Activated naive CD4-positive, alpha-beta T cell treated with anti-CD3 and anti-CD28 coated beads, Interleukin-2, amount 50 U/mL, for 24 hours (primary cell): ENCODE measurements around the gene EFNB2.

Source experiments
- H3K27ac Mint-ChIP-seq: one replicate; pipeline ENCODE4 v1.8.0; 2021; ENCODE audit warnings: mild to moderate bottlenecking, mixed read lengths
- H3K27me3 Mint-ChIP-seq: one replicate; pipeline ENCODE4 v1.8.0; 2021; ENCODE audit warnings: mixed read lengths
- H3K36me3 Mint-ChIP-seq: one replicate; pipeline ENCODE4 v1.8.0; 2021; ENCODE audit warnings: mixed read lengths
- H3K4me1 Mint-ChIP-seq: one replicate; pipeline ENCODE4 v1.8.0; 2021; ENCODE audit warnings: mixed read lengths
- H3K4me3 Mint-ChIP-seq: one replicate; pipeline ENCODE4 v1.8.0; 2021; ENCODE audit warnings: mild to moderate bottlenecking, mixed read lengths
- H3K9me3 Mint-ChIP-seq: one replicate; pipeline ENCODE4 v1.8.0; 2021; ENCODE audit warnings: mixed read lengths

Gene EFNB2

DNA sequence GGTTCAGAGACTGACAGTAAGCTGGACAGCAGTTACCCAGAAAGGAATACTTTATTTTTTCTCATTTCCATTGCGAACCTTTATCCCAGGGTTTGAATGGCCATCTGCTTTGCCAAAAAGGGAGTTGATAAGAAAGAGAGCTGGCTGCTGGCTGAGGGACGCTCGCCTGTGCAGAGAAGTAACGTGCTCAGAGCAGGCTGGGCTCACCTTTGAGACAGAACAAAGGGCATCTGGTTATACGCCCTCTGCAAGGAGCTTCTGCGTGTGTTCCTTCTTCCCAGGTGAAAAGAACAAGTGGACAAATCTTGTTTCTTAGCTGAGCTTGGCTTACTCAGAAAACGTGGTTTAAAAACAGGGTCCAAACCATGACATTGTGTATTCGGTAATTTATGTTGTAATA, 47.4 kb downstream of the EFNB2 start:
- no peak overlapping the region for H3K4me3 Mint-ChIP-seq
- no peaks in the 10 kb centered on the region for H3K36me3 Mint-ChIP-seq
- H3K27me3 Mint-ChIP-seq, result peaks cover 39% of the 10 kb centered on the region
- H3K27ac Mint-ChIP-seq, result no peak overlapping the region
- peaks cover 17% of the 10 kb centered on the region for H3K4me1 Mint-ChIP-seq
- H3K9me3 Mint-ChIP-seq, result no peaks in the 10 kb centered on the region

DNA sequence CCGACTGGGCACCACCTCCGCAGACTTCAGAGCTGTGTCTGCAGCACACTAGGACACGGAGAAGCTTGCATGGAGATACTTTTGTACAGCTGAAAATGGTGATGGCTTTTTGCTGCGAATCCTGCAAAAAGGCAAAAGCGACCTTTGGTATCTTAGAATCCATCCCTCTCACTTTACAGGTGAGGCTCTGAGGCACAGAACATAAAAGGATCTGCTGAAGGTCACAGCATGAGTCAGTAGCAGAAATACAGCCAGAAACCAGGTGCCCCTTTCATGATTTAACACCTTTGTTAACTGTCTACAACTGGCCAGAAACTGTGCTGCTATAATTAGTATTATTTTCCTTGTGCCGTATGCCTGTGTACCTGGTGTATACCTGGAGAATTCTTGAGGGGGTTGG, 48.3 kb downstream of the EFNB2 start:
- no peaks in the 10 kb centered on the region for H3K36me3 Mint-ChIP-seq
- peaks cover 39% of the 10 kb centered on the region for H3K27me3 Mint-ChIP-seq
- H3K9me3 Mint-ChIP-seq, result peaks cover 5% of the 10 kb centered on the region
- no peak overlapping the region for H3K27ac Mint-ChIP-seq
- peaks cover 15% of the 10 kb centered on the region for H3K4me1 Mint-ChIP-seq
- H3K4me3 Mint-ChIP-seq, result no peak overlapping the region

DNA sequence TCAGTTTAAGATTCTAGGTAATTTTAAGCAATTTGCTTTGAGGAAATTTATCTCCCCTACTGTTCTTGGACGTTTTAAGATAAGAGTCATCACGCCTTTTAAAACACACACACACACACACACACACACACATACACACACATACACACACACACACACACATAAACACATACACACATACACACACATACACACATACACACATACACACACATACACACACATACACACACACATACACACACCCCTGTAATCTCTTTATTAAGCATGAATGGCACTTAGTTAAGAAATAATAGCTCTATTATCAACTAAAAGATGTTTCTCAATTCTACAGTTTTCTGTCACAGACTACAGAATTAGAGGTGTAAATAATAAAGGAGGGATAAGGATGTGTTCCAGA, 49.2 kb downstream of the EFNB2 start:
- Mint-ChIP-seq H3K4me3 (no peak overlapping the region), H3K27me3 (peaks cover 34% of the 10 kb centered on the region)

DNA sequence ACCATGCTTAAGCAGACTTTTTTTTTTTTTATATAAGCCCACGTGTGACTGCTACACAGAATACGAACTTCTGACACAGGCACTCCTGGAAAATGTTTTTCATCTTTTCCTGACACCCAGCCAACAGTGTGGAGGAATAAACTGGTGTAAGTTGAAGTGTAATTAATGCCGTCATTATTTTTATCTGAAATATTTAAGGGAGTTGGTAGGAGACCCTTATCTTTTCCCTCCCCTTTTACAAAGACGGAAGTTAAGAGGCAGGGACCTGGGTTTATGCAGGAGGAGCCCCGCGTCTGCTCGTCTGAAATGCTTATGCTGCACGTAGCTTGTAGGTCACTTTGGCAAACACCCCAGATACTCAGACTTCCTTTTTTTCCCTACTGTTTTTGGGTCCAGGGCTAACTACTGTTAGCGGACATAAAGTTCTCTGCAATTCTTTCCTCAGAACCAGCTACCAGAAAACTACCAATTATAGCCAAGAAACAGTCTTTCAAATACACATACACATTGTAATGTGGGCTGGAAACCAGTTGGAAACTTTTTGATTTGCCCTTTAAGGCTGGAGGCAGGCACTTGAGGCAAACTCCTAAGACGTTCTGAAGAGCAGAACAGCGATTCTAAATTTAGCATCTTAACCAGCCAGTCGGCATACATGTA, 50.8 kb downstream of the EFNB2 start:
- Mint-ChIP-seq H3K9me3 (peaks cover 6% of the 10 kb centered on the region), H3K36me3 (no peaks in the 10 kb centered on the region), H3K27ac (no peak overlapping the region), H3K4me3 (no peak overlapping the region), H3K4me1 (no peaks in the 10 kb centered on the region), H3K27me3 (peaks cover 32% of the 10 kb centered on the region)

More for the DNA sequence above, 49.2 kb downstream of the EFNB2 start:
- H3K36me3 Mint-ChIP-seq, result no peaks in the 10 kb centered on the region
- H3K27ac Mint-ChIP-seq, result no peak overlapping the region
- H3K4me1 Mint-ChIP-seq, result peaks cover 7% of the 10 kb centered on the region
- H3K9me3 Mint-ChIP-seq, result peaks cover 6% of the 10 kb centered on the region

DNA sequence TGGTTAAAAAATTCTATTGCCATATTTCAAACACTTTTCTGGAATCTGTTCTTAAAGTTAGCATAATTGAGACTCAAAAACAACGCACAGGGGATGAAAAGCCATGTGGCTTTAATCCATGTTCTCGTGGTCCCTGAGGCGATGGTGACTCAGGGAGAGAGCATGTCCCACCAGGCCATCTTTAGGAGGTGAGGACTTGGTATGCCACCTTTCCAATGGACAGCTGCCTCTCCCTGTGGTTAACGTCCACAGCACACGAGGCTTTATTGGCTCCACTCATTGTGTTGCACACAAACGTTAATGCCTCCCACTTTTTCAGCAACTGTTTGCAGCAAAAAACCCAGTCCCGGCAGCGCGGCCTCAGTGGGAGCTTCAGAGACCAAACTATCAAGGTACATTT, 51.4 kb downstream of the EFNB2 start:
- Mint-ChIP-seq H3K27ac (no peak overlapping the region), H3K36me3 (no peaks in the 10 kb centered on the region), H3K4me3 (no peak overlapping the region), H3K9me3 (peaks cover 6% of the 10 kb centered on the region), H3K27me3 (peaks cover 28% of the 10 kb centered on the region), H3K4me1 (no peaks in the 10 kb centered on the region)

DNA sequence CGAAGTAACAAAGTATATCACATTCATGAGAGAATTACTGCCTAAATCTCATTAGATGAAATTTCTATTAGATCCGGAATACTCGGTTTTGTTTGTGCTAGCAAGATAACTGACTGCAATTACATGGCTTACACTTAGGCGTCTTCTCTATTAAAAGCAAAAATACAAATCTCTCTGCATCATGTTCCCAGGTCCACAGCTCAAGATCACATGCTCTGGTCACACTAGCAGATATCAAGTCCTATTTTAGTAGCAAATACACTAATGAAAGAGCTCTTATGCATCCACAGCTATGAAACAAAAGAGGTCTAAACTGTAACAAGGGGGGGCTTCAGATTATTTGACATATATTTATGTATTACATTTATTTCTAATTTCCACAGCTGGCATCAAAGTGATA, 53.5 kb downstream of the EFNB2 start:
- H3K9me3 Mint-ChIP-seq, result peaks cover 6% of the 10 kb centered on the region
- no peaks in the 10 kb centered on the region for H3K4me1 Mint-ChIP-seq
- H3K4me3 Mint-ChIP-seq, result no peak overlapping the region
- H3K27ac Mint-ChIP-seq, result no peak overlapping the region
- no peaks in the 10 kb centered on the region for H3K36me3 Mint-ChIP-seq
- peaks cover 21% of the 10 kb centered on the region for H3K27me3 Mint-ChIP-seq

DNA sequence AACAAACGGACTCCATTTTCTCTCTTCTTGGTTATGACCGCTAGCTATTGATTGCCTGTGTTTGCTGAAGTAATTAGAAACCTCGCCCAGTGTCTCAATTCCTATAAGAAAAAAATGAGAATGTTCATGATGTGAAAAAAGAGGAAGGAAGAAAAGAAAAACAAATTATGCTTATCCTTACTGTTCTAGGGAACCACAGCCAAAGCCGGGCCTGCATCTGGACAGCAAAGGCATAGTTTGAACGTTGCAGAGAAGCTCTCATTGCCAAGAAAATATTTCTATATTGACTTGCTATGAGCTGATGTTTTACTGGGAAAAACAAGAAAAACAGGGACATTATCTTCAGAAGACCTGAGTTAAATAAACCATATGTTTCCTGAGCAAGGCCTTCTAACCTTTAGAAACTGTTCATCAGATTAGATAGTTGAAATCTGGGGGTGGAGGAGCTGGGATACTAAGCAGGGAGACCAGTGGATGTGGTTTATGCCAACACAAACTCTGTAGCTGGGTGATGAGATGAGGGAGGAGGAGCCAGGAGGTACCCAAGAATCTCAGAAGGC, 55.0 kb downstream of the EFNB2 start:
- Mint-ChIP-seq H3K4me3 (no peak overlapping the region), H3K27me3 (peaks cover 16% of the 10 kb centered on the region), H3K27ac (no peak overlapping the region), H3K36me3 (no peaks in the 10 kb centered on the region), H3K9me3 (peaks cover 6% of the 10 kb centered on the region), H3K4me1 (no peaks in the 10 kb centered on the region)

DNA sequence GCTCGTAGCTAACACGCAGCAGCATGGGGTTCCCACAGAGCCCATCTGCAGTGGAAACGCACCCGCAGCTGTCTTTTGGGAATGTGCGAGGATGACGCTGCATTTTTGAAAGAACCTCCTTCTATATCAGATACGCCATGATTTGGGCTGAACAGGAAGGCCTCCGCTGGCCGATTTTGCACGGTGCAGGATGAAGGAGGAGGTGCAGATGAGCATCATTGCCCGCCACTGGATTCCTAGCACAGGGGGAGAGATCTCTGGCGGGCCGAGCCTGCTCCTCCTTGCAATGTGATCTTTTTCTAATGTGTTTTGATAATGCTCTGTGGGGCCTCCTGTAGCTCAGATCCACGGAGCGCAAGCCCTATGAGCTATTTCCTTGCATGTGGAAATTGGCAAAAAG, 55.5 kb downstream of the EFNB2 start:
- no peak overlapping the region for H3K27ac Mint-ChIP-seq
- H3K36me3 Mint-ChIP-seq, result no peaks in the 10 kb centered on the region
- peaks cover 14% of the 10 kb centered on the region for H3K27me3 Mint-ChIP-seq
- H3K4me1 Mint-ChIP-seq, result no peaks in the 10 kb centered on the region
- H3K9me3 Mint-ChIP-seq, result peaks cover 6% of the 10 kb centered on the region
- H3K4me3 Mint-ChIP-seq, result no peak overlapping the region

DNA sequence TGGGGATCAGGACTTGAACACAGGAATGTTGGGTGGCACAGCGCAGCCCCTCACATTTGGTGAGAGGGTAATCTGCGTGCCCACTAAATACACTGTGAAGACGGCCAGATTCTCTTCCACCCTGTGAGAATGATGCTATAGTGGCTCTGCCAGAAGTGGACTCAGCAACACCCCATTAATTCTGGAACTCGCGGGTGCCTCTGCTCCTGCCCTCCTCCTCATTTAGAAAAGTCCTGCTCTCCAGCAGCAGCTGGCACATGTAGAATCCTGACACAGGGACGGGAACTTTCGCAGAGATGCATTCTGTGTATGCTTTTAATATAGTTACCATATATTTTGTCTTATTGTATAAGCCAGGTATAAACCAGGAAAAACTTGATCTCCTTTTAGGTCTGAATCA, 57.3 kb downstream of the EFNB2 start:
- Mint-ChIP-seq H3K9me3 (peaks cover 6% of the 10 kb centered on the region), H3K4me3 (no peak overlapping the region), H3K27ac (no peak overlapping the region), H3K4me1 (no peaks in the 10 kb centered on the region), H3K36me3 (no peaks in the 10 kb centered on the region), H3K27me3 (peaks cover 12% of the 10 kb centered on the region)

DNA sequence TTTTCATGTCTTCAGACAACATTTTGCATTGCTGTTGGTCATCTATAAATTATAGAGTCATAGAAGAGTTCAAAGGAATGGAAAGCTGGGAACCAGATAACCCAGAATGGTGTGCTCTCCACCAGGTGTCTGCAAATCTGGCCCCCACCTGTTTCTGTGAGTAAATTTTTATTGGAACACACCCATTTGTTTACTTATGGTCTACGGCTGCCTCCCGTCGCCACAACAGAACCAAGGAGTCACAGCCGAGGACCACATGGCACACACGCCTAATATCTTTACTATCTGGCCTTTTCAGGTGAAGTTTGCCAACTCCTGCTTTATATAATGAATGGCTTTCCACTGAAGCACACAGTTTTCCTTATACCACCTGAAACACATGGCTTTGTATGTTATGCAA, 58.2 kb downstream of the EFNB2 start:
- peaks cover 9% of the 10 kb centered on the region for H3K27me3 Mint-ChIP-seq
- H3K4me1 Mint-ChIP-seq, result no peaks in the 10 kb centered on the region
- no peak overlapping the region for H3K4me3 Mint-ChIP-seq
- no peaks in the 10 kb centered on the region for H3K36me3 Mint-ChIP-seq
- H3K27ac Mint-ChIP-seq, result no peak overlapping the region
- peaks cover 3% of the 10 kb centered on the region for H3K9me3 Mint-ChIP-seq

DNA sequence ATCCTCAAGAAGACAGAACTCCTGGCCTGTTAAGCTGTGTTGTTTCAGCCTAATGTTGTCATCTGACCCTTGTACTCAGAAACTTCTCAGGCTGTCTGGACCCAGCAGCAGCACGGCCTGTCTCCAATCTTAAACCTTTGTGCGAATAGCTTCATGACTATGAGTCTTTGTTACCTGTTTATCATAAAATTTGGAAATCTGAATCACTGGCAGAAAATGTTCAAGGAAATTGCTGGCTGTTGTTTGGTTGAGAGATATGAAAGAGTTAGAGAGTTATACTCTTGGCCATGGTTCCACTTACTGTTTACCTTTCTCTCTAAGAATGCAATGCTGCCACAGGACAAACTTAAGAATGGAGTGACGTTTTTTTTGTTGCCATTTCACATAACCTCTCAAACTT, 59.6 kb downstream of the EFNB2 start:
- no peaks in the 10 kb centered on the region for H3K4me1 Mint-ChIP-seq
- H3K27me3 Mint-ChIP-seq, result peaks cover 8% of the 10 kb centered on the region
- H3K9me3 Mint-ChIP-seq, result no peaks in the 10 kb centered on the region
- H3K4me3 Mint-ChIP-seq, result no peak overlapping the region
- H3K36me3 Mint-ChIP-seq, result no peaks in the 10 kb centered on the region
- H3K27ac Mint-ChIP-seq, result no peak overlapping the region

DNA sequence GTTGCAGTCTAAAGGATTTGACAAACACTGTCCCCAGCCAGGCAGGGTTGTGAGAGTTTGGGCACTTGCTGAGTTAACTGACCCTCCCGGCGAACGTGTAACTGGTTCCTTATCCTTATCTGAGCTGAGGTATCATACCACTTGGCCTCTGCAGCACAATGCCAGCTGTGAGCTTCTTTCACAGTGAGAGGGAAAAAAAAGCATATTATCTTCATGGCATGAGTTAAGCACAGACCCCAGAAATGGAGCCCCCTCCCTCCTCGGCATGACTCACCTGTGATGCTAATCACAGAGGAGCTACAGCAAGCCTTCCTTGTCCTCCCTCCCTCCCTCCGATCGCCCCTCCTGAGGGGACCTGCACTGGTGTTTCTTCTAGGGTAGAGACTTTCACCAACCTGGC, 60.5 kb downstream of the EFNB2 start:
- no peaks in the 10 kb centered on the region for H3K9me3 Mint-ChIP-seq
- no peak overlapping the region for H3K4me3 Mint-ChIP-seq
- no peak overlapping the region for H3K27ac Mint-ChIP-seq
- H3K36me3 Mint-ChIP-seq, result no peaks in the 10 kb centered on the region
- peaks cover 6% of the 10 kb centered on the region for H3K27me3 Mint-ChIP-seq
- no peaks in the 10 kb centered on the region for H3K4me1 Mint-ChIP-seq

DNA sequence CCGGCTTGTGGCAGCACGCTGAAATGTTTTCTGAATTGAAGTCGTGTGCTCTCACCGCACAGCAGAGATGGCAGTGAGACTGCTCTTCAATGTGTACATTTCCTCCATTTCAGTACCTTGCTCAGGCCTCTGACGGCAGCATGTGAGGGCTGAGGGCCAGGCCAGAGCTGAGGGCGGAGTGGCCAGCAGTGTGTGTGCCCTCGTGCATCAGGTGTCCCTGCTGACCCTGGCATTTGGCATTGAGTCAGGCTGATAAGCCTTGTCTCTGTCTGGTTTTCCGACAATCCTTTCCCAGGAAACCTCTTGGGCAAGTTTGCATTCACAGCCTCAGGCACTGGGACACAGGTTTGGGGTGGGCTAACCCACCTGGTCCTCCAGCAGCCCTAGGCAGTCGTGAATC, 62.3 kb downstream of the EFNB2 start:
- H3K27me3 Mint-ChIP-seq, result peaks cover 6% of the 10 kb centered on the region
- no peaks in the 10 kb centered on the region for H3K4me1 Mint-ChIP-seq
- no peak overlapping the region for H3K27ac Mint-ChIP-seq
- no peaks in the 10 kb centered on the region for H3K9me3 Mint-ChIP-seq
- H3K4me3 Mint-ChIP-seq, result no peak overlapping the region
- no peaks in the 10 kb centered on the region for H3K36me3 Mint-ChIP-seq

DNA sequence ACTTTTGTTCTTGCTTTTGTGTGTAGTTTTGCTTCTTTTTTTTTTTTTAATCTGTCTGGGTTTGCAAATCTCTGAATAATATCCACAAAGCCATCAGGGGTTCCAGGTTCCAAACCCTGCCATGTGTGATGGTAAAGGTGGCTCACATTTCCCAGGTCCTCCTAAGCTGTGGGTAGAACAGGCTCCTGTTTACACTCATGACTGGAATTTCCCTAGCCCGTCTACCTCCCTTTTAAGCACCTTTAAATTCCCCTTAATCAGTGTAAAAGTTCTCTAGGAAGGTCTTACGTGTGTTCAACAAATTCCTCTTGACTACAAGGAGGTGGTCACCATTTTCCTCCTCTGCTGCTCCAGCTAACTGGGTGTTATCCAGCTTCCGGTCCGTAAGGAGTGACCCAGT, 62.8 kb downstream of the EFNB2 start:
- H3K36me3 Mint-ChIP-seq, result no peaks in the 10 kb centered on the region

DNA sequence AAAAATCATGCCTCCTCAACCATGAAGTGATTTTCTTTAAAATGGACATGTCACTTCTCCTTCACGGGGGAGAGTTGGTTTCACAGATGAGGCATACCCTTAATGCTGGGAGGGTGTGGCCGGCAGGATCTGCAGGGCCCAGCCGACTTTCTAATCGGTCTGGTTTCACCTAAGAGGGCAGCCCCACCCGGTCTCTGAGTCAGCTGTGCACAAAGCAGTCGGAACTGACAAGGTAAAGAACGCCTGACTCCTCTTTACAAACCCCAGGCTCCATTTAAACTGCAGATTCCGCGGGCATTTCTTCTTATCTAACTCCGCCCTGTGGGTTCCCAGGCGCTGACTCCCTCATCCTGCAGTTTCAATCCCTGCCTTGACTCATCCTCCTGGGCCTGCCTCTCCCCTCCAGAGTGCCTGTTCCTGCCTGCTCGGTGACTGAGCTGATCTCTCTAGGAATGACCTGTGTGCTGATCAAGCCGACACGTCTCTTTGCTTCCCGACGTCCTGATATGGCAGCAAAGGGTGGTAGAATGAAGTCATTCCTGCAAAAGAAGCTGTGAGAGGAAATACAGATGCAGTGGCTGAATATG, 63.4 kb downstream of the EFNB2 start:
- H3K36me3 Mint-ChIP-seq, result no peaks in the 10 kb centered on the region
- peaks cover 5% of the 10 kb centered on the region for H3K27me3 Mint-ChIP-seq
- H3K4me1 Mint-ChIP-seq, result no peaks in the 10 kb centered on the region
- no peaks in the 10 kb centered on the region for H3K9me3 Mint-ChIP-seq
- H3K27ac Mint-ChIP-seq, result no peak overlapping the region
- no peak overlapping the region for H3K4me3 Mint-ChIP-seq

More for the DNA sequence above, 62.8 kb downstream of the EFNB2 start:
- no peaks in the 10 kb centered on the region for H3K4me1 Mint-ChIP-seq
- H3K27me3 Mint-ChIP-seq, result peaks cover 6% of the 10 kb centered on the region
- H3K9me3 Mint-ChIP-seq, result no peaks in the 10 kb centered on the region
- no peak overlapping the region for H3K4me3 Mint-ChIP-seq
- no peak overlapping the region for H3K27ac Mint-ChIP-seq

DNA sequence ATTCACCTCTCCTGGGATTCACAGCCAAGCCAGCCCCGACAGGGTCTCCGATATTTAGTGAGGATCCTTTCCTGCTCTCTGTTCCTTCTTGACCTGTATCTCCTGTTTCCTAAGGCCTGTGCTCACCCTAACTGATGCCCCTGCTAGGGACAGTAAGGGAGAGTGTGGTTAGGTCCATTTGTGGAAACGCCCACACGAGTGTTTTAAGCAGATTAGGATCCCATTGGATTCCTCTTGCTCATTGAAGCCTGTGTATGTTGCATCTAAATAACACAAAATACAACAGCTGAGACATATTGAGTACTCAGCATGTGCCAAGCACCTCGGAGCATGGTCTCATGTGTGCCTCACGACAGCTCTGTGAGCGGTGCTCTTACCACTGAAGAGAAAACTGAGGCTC, 64.9 kb downstream of the EFNB2 start:
- Mint-ChIP-seq H3K27ac (no peak overlapping the region), H3K27me3 (no peaks in the 10 kb centered on the region), H3K4me3 (no peak overlapping the region), H3K9me3 (no peaks in the 10 kb centered on the region), H3K4me1 (no peaks in the 10 kb centered on the region), H3K36me3 (no peaks in the 10 kb centered on the region)
